ENCODE data around the gene IRF2BP2. TPM values are rescaled to one million over a fixed set of nuclear protein-coding genes. Genes with fewer than 3 reads are reported as not detected.

IRF2BP2 gene
- polyA plus RNA-seq, 2 of the 4 experiments (the other 2 are of a cell fraction): 38.2 to 53.5 TPM

DNA sequence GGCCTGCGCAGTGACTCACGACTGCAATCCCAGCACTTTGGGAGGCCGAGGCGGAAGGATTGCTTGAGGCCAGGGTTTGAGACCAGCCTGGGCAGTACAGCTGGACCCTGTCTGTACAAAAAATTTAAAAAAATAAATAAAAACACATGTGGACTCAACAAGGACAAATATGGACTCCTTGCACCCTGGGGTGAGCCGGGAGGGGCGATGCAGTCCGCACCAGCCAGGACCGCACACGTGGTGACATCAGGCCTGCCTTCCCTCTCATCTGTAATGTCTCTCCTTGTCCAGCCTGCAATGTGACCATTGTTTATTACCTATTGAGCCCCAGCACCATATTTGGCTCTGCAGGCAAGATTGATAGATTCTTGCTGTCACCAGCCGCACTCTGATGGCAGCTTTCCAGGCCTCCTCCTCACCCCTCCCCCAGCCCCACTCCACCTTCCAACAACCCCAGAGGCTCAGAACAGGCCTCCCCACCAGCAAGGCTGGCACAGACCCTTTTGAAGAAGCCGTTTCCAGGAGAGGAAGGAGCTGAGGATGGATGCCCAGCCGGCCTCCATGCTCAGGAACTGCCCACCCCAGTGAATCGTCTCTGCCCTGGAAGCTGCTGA, 55.2 kb downstream of the IRF2BP2 start:
- H3K4me1 ChIP-seq: no peaks in the 10 kb centered on the region
- DNase-seq (ENCODE audit: low read depth in 1 of 2, low spot score in 1 of 2): no peak
- FAIRE-seq: no peak
- ATAC-seq: no peak
- H3K4me2 ChIP-seq: no peak overlapping the region
- 88% methylated on average over 13 of the region's 13 CpGs for WGBS (ENCODE audit: missing lambda C conversion rate)
- ChIA-PET CTCF (interaction anchor here (0.6 to 2.3 kb wide), 4 partner anchors 11 to 538 kb away, joined by 3 to 7 read pairs (median 4); no protein-coding TSS in a partner anchor), POLR2A (no interaction called here)
- H3K27ac ChIP-seq: no peak overlapping the region
- TF ChIP-seq TFCP2L1 (CRISPR knock-in tag; IDR thresholded peaks at IDR 0.05) (no peak), ESRRA (IDR thresholded peaks at IDR 0.05; ENCODE audit: borderline replicate concordance, low read length) (no peak), EHMT2 (IDR thresholded peaks at IDR 0.05; ENCODE audit: low read depth) (no peak), RARB (CRISPR knock-in tag; IDR thresholded peaks at IDR 0.05) (no peak), JUN (IDR thresholded peaks at IDR 0.05) (no peak), HOXB13 (CRISPR knock-in tag; IDR thresholded peaks at IDR 0.05; ENCODE audit: low read depth) (no peak), NFE2L2 (conservative IDR thresholded peaks at IDR 0.05; ENCODE audit: low read length) (no peak), KDM5A (IDR thresholded peaks at IDR 0.05) (no peak), RNF2 (IDR thresholded peaks at IDR 0.05; ENCODE audit: borderline replicate concordance, low read depth) (no peak), FOSB (CRISPR knock-in tag; IDR thresholded peaks at IDR 0.05) (no peak), POLR2AphosphoS2 (conservative IDR thresholded peaks at IDR 0.05; ENCODE audit: low read length) (no peak), CEBPB (IDR thresholded peaks at IDR 0.05) (no peak), NPAS2 (CRISPR knock-in tag; IDR thresholded peaks at IDR 0.05; ENCODE audit: borderline replicate concordance) (no peak), CBX2 (IDR thresholded peaks at IDR 0.05; ENCODE audit: borderline replicate concordance, low read depth) (no peak), GATA3 (IDR thresholded peaks at IDR 0.05; ENCODE audit: borderline replicate concordance) (no peak)
- TF ChIP-seq, protein P1, sequence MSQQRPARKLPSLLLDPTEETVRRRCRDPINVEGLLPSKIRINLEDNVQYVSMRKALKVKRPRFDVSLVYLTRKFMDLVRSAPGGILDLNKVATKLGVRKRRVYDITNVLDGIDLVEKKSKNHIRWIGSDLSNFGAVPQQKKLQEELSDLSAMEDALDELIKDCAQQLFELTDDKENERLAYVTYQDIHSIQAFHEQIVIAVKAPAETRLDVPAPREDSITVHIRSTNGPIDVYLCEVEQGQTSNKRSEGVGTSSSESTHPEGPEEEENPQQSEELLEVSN (IDR thresholded peaks at IDR 0.05; ENCODE audit: borderline replicate concordance, low read depth): no peak
- TF ChIP-seq, protein P2, sequence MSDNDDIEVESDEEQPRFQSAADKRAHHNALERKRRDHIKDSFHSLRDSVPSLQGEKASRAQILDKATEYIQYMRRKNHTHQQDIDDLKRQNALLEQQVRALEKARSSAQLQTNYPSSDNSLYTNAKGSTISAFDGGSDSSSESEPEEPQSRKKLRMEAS (IDR thresholded peaks at IDR 0.05): no peak
- TF ChIP-seq, protein P3, sequence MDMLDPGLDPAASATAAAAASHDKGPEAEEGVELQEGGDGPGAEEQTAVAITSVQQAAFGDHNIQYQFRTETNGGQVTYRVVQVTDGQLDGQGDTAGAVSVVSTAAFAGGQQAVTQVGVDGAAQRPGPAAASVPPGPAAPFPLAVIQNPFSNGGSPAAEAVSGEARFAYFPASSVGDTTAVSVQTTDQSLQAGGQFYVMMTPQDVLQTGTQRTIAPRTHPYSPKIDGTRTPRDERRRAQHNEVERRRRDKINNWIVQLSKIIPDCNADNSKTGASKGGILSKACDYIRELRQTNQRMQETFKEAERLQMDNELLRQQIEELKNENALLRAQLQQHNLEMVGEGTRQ (IDR thresholded peaks at IDR 0.05): no peak
- no peaks in the 10 kb centered on the region for H3K9me3 ChIP-seq
- no peak overlapping the region for H3K4me3 ChIP-seq

Small RNAs within 50 kb of the gene (small RNA-seq; reads per million reads assigned to genes)
- 0 reads per million in 6 experiments for gene RF00096

Other genes starting within 250 kb of the IRF2BP2 start
- 56.9 and 102 TPM in 2 replicates for gene COA6, start 236.7 kb downstream of the IRF2BP2 start, polyA plus RNA-seq (2011; rRNA removed)
- gene COA6, start 236.7 kb downstream of the IRF2BP2 start, polyA plus RNA-seq (2017; fragmentation: RNase III; extraction: RNeasy Plus Mini Kit Qiagen cat#74134 plus additional on column Dnase treatment): 133 to 134 TPM (median 133 TPM) in 3 replicates
- 41.1 and 44.7 TPM in 2 replicates for gene TARBP1, start 131.0 kb downstream of the IRF2BP2 start, polyA plus RNA-seq (2011; rRNA removed)
- gene TARBP1, start 131.0 kb downstream of the IRF2BP2 start, polyA plus RNA-seq (2017; fragmentation: RNase III; extraction: RNeasy Plus Mini Kit Qiagen cat#74134 plus additional on column Dnase treatment): 22.4 to 25.7 TPM (median 23.1 TPM) in 3 replicates

Data from A549 (cell line).